K562 (cell line): ENCODE data around the gene DOCK6. TPM values are rescaled to one million over a fixed set of nuclear protein-coding genes. Genes with fewer than 3 reads are reported as not detected.

Source experiments
- ATAC-seq: fragments of 200-7000 bp; cut with Tn5 transposase; 3 replicates; pipeline ENCODE4 v1.9.1; 2020; ENCODE audit warnings: moderate library complexity
- BruUV-seq: library from RNA; stranded (reverse); fragments of 400-500 nt; replicated peaks from 2 replicates; lab custom pipeline; 2021; lab: Mats Ljungman, UMichigan
- CTCF ChIA-PET: fragments of 300-600 bp; formaldehyde crosslinking; extraction: SDS; loops from one replicate; lab custom pipeline; 2021; ENCODE audit warnings: low intra/inter-chr PET ratio; lab: Yijun Ruan, JAX
- POLR2A ChIA-PET: fragments of 300-600, 350-650 bp; sonication (Branson Sonifier 250); formaldehyde crosslinking; extraction: SDS; loops from one replicate; lab custom pipeline; 2021; ENCODE audit warnings: antibody characterized with exemption, inconsistent platforms; lab: Yijun Ruan, JAX
- DNase-seq, 4 experiments: peaks; one replicate each; pipeline versions ENCODE4 v3.0.0 to v3.0.0-alpha.2; 2011 to 2018; ENCODE audit warnings: low spot score in 3 of 4, mixed read lengths in 3 of 4; ENCODE audit errors: extremely low read depth in 1 of 4
- FAIRE-seq: peaks from 2 replicates; lab custom pipeline; 2011; peaks lifted over from hg19 to GRCh38; lab: Jason Lieb, UNC
- H2AFZ ChIP-seq: 2 replicates; pipeline ENCODE4 v1.6.0; 2011; ENCODE audit warnings: low read depth, low read length, control low read depth, inconsistent platforms
- H3K27ac ChIP-seq: fragments of 200-600 bp; 3 replicates; pipeline ENCODE4 v1.8.0; 2011; ENCODE audit warnings: low read depth, mild to moderate bottlenecking, control low read depth, inconsistent platforms, low read length, moderate library complexity, mixed read lengths; ENCODE audit errors: extremely low read depth
- H3K27me3 ChIP-seq, 2 experiments: fragments of 300-600 bp in 1 of 2; 2 replicates in 1 of 2; 3 replicates in 1 of 2; pipeline versions ENCODE4 v1.6.0 to v1.8.0; 2011; ENCODE audit warnings: inconsistent platforms in 2 of 2, low read length in 2 of 2, mild to moderate bottlenecking in 1 of 2, mixed read lengths in 1 of 2, moderate library complexity in 1 of 2; ENCODE audit not compliant: control insufficient read depth in 2 of 2, insufficient read depth in 2 of 2
- H3K36me3 ChIP-seq: fragments of 300-600 bp; 3 replicates; pipeline ENCODE4 v1.8.0; 2011; ENCODE audit warnings: mild to moderate bottlenecking, low read length, inconsistent platforms; ENCODE audit not compliant: control insufficient read depth, insufficient read depth
- H3K4me1 ChIP-seq, 2 experiments: fragments of 200-600 bp in 1 of 2; replicated peaks in 1 of 2; 2 replicates in 1 of 2; 3 replicates in 1 of 2; pipeline versions ENCODE4 v1.5.1 to v1.8.0; 2011; ENCODE audit warnings: inconsistent platforms in 2 of 2, low read length in 2 of 2, mild to moderate bottlenecking in 1 of 2, mixed read lengths in 1 of 2, moderate library complexity in 1 of 2; ENCODE audit not compliant: control insufficient read depth in 2 of 2, insufficient read depth in 2 of 2
- H3K4me2 ChIP-seq: 2 replicates; pipeline ENCODE4 v1.6.1; 2011; ENCODE audit warnings: low read length, control low read depth, inconsistent platforms, mixed read lengths; ENCODE audit not compliant: insufficient read depth
- H3K4me3 ChIP-seq: fragments of 200-600 bp; sonication (generic), shearing (Covaris generic); 2 replicates; pipeline ENCODE4 v1.5.1; 2016; ENCODE audit warnings: control low read depth, inconsistent platforms
- H3K79me2 ChIP-seq: fragments of 200-600 bp; 3 replicates; pipeline ENCODE4 v1.8.0; 2011; ENCODE audit warnings: low read length, inconsistent platforms; ENCODE audit not compliant: control insufficient read depth, insufficient read depth
- H3K9ac ChIP-seq, 2 experiments: 2 replicates each; pipeline versions ENCODE4 v1.6.0 to v1.6.1; 2011; ENCODE audit warnings: low read depth in 2 of 2, low read length in 2 of 2, control low read depth in 1 of 2, inconsistent platforms in 1 of 2, mild to moderate bottlenecking in 1 of 2, mixed read lengths in 1 of 2; ENCODE audit not compliant: insufficient read depth in 1 of 2
- H3K9me1 ChIP-seq: one replicate; pipeline ENCODE4 v1.6.0; 2011; ENCODE audit warnings: inconsistent platforms, mild to moderate bottlenecking, low read length, moderate library complexity; ENCODE audit not compliant: control insufficient read depth, insufficient read depth
- H3K9me3 ChIP-seq: replicated peaks from 2 replicates; pipeline ENCODE4 v1.5.1; 2011; ENCODE audit warnings: low read depth, low read length, inconsistent platforms; ENCODE audit not compliant: control insufficient read depth, insufficient read depth
- H4K20me1 ChIP-seq: replicated peaks from 2 replicates; pipeline ENCODE4 v1.6.1; 2011; ENCODE audit warnings: low read length, inconsistent platforms, mixed read lengths; ENCODE audit not compliant: control insufficient read depth, insufficient read depth
- ARNT ChIP-seq, 2 experiments: fragments of 450-650 bp; IDR thresholded peaks; 2 replicates each; pipeline ENCODE4 v1.6.1; 2016; ENCODE audit warnings: mild to moderate bottlenecking in 1 of 2
- BCOR ChIP-seq: fragments of 450-650 bp; IDR thresholded peaks from 2 replicates; pipeline ENCODE4 v1.6.1; 2016
- FOXM1 ChIP-seq, 2 experiments: fragments of 450-650 bp in 1 of 2; sonication (generic) in 1 of 2; formaldehyde crosslinking in 1 of 2; IDR thresholded peaks; 2 replicates each; pipeline versions ENCODE4 v1.6.1 to v1.9.0; 2017 to 2022; ENCODE audit warnings: low read depth in 2 of 2, mild to moderate bottlenecking in 2 of 2, missing genetic modification reagents in 1 of 2, moderate library complexity in 1 of 2
- SMARCC2 ChIP-seq: fragments of 450-650 bp; IDR thresholded peaks from 2 replicates; pipeline ENCODE4 v1.6.1; 2017; ENCODE audit warnings: antibody characterized with exemption, moderate library complexity, mild to moderate bottlenecking, low read depth
- SUPT5H ChIP-seq: fragments of 450-650 bp; IDR thresholded peaks from 2 replicates; pipeline ENCODE4 v1.6.1; 2016
- ZNF584 ChIP-seq: fragments of 200-800 bp; sonication (Bioruptor generic); IDR thresholded peaks from 2 replicates; pipeline ENCODE4 v1.6.1; 2016; ENCODE audit warnings: low read depth, mild to moderate bottlenecking, missing genetic modification characterization, missing compliant biosample characterization
- WGBS: fragments of 100-300 bp; shearing (Covaris generic); methylation state at CpG from one replicate; pipeline ENCODE4 v1.1.6; 2016; ENCODE audit warnings: low coverage, mixed read lengths; ENCODE audit not compliant: insufficient coverage; ENCODE audit errors: missing lambda C conversion rate; 5-methylcytosine and 5-hydroxymethylcytosine counted together
- in situ Hi-C: fragments of 300-500 bp; cut with MboI; formaldehyde crosslinking; loops from 4 replicates; pipeline ENCODE4 v1.15.0; 2018; ENCODE audit warnings: inconsistent platforms, mixed read lengths
- intact Hi-C: fragments of 100-400 bp; cut with micrococcal nuclease; formaldehyde crosslinking; loops from 2 replicates; pipeline ENCODE4 v1.14.2; 2022
- polyA plus RNA-seq, 8 experiments: library from polyadenylated mRNA; depleted of rRNA in 4 of 8; stranded (reverse) in 5 of 8; unstranded in 3 of 8; fragments of >200 nt; fragmentation: Nextera tagmentation in 2 of 8; fragmentation: Illumina TruSeq in 1 of 8; extraction: Ambion mirVana in 2 of 8; extraction: Trizol in 1 of 8; gene quantifications; 2 replicates each; pipeline versions ENCODE4 v1.2.1 to v1.2.3, GENCODE V29; 2011 to 2014; ENCODE audit warnings: inconsistent platforms in 1 of 8, missing spikeins in 1 of 8
- total RNA-seq, 7 experiments: library from RNA; depleted of rRNA in 6 of 7; stranded (reverse); fragments of >200 nt in 6 of 7; fragmentation: Illumina TruSeq in 2 of 7; extraction: Trizol in 2 of 7; gene quantifications; 2 replicates each; pipeline versions ENCODE4 v1.2.1 to v1.2.3, GENCODE V29; 2011 to 2021; ENCODE audit warnings: low replicate concordance in 1 of 7
- TF ChIP-seq, protein P1 (sequence below): sonication (generic); formaldehyde crosslinking; IDR thresholded peaks from 2 replicates; pipeline ENCODE4 v1.9.0; 2022; ENCODE audit warnings: mild to moderate bottlenecking, missing genetic modification reagents

The DOCK6 gene
- total and polyA plus RNA-seq, 9 of the 15 experiments (the other 6 are each of a cell fraction or from before 2014, with no cell fraction given): 0.35 to 19.3 (median 3.8) TPM

DNA sequence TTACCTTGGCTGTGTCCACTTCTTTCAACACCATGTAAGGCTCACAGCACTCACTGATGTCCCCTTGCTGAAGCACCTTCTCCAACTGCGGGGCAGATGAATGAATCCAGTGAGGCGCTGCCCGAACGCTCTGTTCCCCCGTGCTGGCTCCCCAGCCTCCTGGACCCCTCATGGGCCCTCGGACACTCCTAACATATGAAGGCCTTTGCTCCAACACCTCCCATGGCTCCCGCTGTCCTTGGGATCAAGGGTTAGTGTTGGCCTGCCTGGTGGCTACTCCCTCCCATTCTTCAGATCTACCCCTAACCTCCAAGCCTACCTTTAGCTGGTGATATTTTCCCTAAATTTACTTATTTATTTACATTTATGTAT, 18.5 kb downstream of the DOCK6 start:
- ChIA-PET CTCF (interaction anchor here (0.6 to 0.8 kb wide), 2 partner anchors 26 to 238 kb away, joined by 3 to 4 read pairs; no protein-coding TSS in a partner anchor), POLR2A (interaction anchor here (0.6 to 1.5 kb wide), 5 partner anchors 9 to 485 kb away, joined by 3 to 4 read pairs (median 3); no protein-coding TSS in a partner anchor)
- H2AFZ ChIP-seq: peak overlapping the region; percentile 63; the same call in 1 of the 2 replicates
- intact Hi-C loops (no loop called here), in situ Hi-C loops (no loop called here)
- H3K27me3 ChIP-seq: no peaks in the 10 kb centered on the region
- FAIRE-seq (no peak), DNase-seq (no peak), ATAC-seq (no peak)
- H4K20me1 ChIP-seq: no peaks in the 10 kb centered on the region
- no peaks in the 10 kb centered on the region for H3K79me2 ChIP-seq
- peaks cover 0 to 30% of the 10 kb centered on the region in 2 experiments; a peak in 2 of 5 replicates for H3K4me1 ChIP-seq
- H3K27ac ChIP-seq: no peak overlapping the region
- H3K9me1 ChIP-seq: no peaks in the 10 kb centered on the region
- H3K9ac ChIP-seq: peak overlapping the region in 1 of 2 experiments; percentile 66; a peak in 1 of 4 replicates
- 66% methylated on average over 7 of the region's 7 CpGs for WGBS
- H3K9me3 ChIP-seq: no peaks in the 10 kb centered on the region
- no TSS peak for BruUV-seq
- TF ChIP-seq ARNT (IDR thresholded peaks at IDR 0.05) (no peak), FOXM1 (IDR thresholded peaks at IDR 0.05; ENCODE audit: low read depth) (no peak), FOXM1 (CRISPR knock-in tag; IDR thresholded peaks at IDR 0.05; ENCODE audit: low read depth) (0 out of 2 replicates have a peak, but pooled peaks have one; percentile 18), SMARCC2 (no peak), BCOR (0 out of 2 replicates have a peak, but pooled peaks have one; percentile 34), SUPT5H (no peak), ZNF584 (CRISPR knock-in tag) (no peak)
- TF ChIP-seq, protein P1, sequence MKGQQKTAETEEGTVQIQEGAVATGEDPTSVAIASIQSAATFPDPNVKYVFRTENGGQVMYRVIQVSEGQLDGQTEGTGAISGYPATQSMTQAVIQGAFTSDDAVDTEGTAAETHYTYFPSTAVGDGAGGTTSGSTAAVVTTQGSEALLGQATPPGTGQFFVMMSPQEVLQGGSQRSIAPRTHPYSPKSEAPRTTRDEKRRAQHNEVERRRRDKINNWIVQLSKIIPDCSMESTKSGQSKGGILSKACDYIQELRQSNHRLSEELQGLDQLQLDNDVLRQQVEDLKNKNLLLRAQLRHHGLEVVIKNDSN (CRISPR knock-in tag): peak; percentile 5; the same call in 1 of the 2 replicates
- no peak overlapping the region for H3K4me3 ChIP-seq
- H3K4me2 ChIP-seq: peak overlapping the region; percentile 73
- H3K36me3 ChIP-seq: peaks cover 10% of the 10 kb centered on the region; the same call in 1 of the 3 replicates
